Mucosa of rectum (tissue), 2 donors: ENCODE measurements around the gene MAF.

Source experiments
- H3K27ac ChIP-seq, 2 donors: one replicate each; pipeline ENCODE4 v1.7.0; 2013; ENCODE audit warnings: inconsistent platforms in 2 of 2, low read depth in 2 of 2, low read length in 2 of 2
- H3K27me3 ChIP-seq, 2 donors: one replicate each; pipeline ENCODE4 v1.7.0; 2013; ENCODE audit warnings: low read length in 2 of 2; ENCODE audit not compliant: control insufficient read depth in 2 of 2, insufficient read depth in 2 of 2
- H3K36me3 ChIP-seq, 2 donors: one replicate each; pipeline ENCODE4 v1.7.0; 2013; ENCODE audit warnings: low read length in 2 of 2; ENCODE audit not compliant: control insufficient read depth in 2 of 2, insufficient read depth in 2 of 2
- H3K4me1 ChIP-seq, 2 donors: one replicate each; pipeline ENCODE4 v1.7.0; 2013; ENCODE audit warnings: low read length in 2 of 2, mild to moderate bottlenecking in 1 of 2; ENCODE audit not compliant: control insufficient read depth in 2 of 2, insufficient read depth in 2 of 2
- H3K4me3 ChIP-seq, 2 donors: one replicate each; pipeline ENCODE4 v1.7.0; 2013; ENCODE audit warnings: low read length in 2 of 2
- H3K9ac ChIP-seq, 2 donors: one replicate each; pipeline ENCODE4 v1.7.0; 2013; ENCODE audit warnings: low read length in 2 of 2, low read depth in 1 of 2, mild to moderate bottlenecking in 1 of 2
- H3K9me3 ChIP-seq, 2 donors: one replicate each; pipeline ENCODE4 v1.7.0; 2013; ENCODE audit warnings: low read length in 2 of 2; ENCODE audit not compliant: control insufficient read depth in 2 of 2
- donor health status: healthy.
- donor health status: Normal muscosa, but diverticular disease.

MAF gene

DNA sequence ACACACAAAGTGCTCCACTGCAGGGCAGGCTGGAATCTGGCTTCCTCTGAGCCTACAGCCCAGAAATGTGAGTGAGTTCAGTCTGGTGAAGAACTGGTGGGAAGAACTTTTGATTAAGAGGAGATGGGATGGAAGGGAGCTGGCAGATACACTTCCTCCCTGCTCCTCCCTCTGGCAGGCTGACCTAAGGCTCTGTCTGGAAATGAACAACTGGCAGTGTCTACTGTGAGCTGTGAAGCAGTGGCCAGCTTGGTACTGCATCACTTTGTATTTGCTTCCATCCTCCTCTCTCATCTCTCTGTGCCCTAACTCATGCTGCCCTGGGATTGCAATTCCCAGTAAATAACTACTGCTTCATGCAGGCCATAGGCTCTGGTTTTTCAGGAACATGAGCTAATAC, 45.6 kb downstream of the MAF start:
- Histone ChIP-seq H3K27ac (no peak overlapping the region), H3K4me1 (no peaks in the 10 kb centered on the region), H3K9ac (no peak overlapping the region), H3K36me3 (no peaks in the 10 kb centered on the region), H3K27me3 (no peaks in the 10 kb centered on the region), H3K9me3 (no peaks in the 10 kb centered on the region), H3K4me3 (no peak overlapping the region)

DNA sequence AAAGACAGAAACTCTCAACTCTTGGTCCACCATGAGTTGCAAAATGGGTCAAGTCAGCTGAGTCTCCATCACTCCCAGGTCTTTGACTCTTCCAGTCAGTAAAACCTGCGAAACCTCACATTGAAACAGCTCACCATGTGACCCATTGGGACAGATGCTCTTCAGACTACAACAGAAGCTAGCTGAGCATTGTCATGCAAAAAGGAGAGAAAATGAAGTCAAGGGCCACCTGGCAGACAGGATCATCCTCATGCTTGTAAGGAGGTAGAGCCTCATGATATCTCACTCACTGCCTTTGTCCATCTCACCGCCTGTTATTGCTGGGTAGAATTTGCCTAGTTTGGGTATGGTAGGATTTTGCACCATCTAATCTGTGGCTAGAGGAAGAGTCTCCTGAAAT, 50.2 kb downstream of the MAF start:
- Histone ChIP-seq H3K4me1 (no peaks in the 10 kb centered on the region), H3K27me3 (peaks cover 0 to 2% of the 10 kb centered on the region in 2 donors), H3K9me3 (no peaks in the 10 kb centered on the region), H3K9ac (no peak overlapping the region), H3K27ac (no peak overlapping the region), H3K4me3 (no peak overlapping the region), H3K36me3 (no peaks in the 10 kb centered on the region)

GRCh38 chr16:79547085-79547484, 53.5 kb downstream of the MAF start:
- Histone ChIP-seq H3K4me1 (no peaks in the 10 kb centered on the region), H3K9ac (no peak overlapping the region), H3K27ac (no peak overlapping the region), H3K36me3 (no peaks in the 10 kb centered on the region), H3K4me3 (no peak overlapping the region), H3K9me3 (no peaks in the 10 kb centered on the region), H3K27me3 (peaks cover 0 to 2% of the 10 kb centered on the region in 2 donors)
